Cerebellar cortex (tissue), 1 donor: ENCODE results near the gene NUTM1.
A peak's percentile ranks its signal among the peaks of the same experiment; 100 is the strongest.
"Not testable (repeated sequence)": the region's sequence is repeated elsewhere in the genome, so short reads cannot be mapped to it uniquely, and the experiment has no call there.

Experiments
- DNase-seq: peaks from one replicate; pipeline ENCODE4 v3.0.0-alpha.2; 2015; ENCODE audit warnings: low spot score

NUTM1 gene

GRCh38 chr15:34337557-34338306 is 5.4 kb upstream of the NUTM1 start, which contains the start of gene SLC12A6:
Gene SLC12A6 (minus strand): TSS chr15:34337781. CDS start chr15:34336680, 1,101 bp downstream.
- peak; percentile 92 for DNase-seq

GRCh38 chr15:34338347-34338746 is 4.8 kb upstream of the NUTM1 start:
- peak; percentile 33 for DNase-seq

DNA sequence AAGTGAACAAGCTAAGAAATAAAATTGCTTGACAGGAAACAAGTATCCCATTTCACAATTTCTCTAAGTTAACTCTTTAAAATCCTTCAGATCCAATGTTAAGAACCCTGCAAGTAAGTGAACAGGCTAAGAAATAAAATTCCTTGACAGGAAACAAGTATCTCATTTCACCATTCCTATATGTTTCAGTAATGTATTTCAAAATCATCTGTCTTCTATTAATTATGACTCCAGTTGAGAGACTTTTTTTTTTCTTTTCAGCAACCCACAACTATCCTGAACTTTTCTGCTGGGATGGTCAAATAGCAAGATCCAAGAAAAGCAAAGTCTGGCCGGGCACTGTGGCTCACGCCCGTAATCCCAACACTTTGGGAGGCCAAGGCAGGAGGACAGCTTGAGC is 3.2 kb upstream of the NUTM1 start:
- no peak for DNase-seq

- no peak for DNase-seq
These were observed 1.5 kb upstream of the NUTM1 start for GRCh38 chr15:34341381-34342212.

DNA sequence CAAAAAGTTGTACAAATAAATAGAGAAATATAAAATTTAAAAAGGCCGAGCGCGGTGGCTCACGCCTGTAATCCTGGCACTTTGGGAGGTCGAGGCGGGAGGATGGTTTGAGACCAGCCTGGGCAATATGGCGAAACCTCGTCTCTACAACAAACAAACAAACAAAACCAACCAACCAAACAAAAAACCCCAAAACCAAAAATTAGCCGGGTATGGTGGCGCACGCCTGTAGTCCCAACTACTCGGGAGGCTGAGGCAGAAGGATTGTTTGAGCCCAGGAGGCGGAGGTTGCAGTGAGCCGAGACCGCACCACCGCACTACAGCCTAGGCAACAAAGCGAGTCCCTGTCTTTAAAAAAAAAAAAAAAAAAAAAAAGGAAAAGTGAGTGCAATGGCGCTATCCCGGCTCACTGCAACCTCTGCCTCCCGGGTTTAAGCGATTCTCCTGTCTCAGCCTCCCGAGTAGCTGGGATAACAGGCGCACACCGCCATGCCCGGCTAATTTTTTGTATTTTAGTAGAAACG is 840 bp upstream of the NUTM1 start:
- DNase-seq: not testable (repeated sequence)

GRCh38 chr15:34347951-34348638 is 5.0 kb downstream of the NUTM1 start:
- no peak for DNase-seq

GRCh38 chr15:34348735-34349300 is 5.7 kb downstream of the NUTM1 start:
- DNase-seq: no peak

DNA sequence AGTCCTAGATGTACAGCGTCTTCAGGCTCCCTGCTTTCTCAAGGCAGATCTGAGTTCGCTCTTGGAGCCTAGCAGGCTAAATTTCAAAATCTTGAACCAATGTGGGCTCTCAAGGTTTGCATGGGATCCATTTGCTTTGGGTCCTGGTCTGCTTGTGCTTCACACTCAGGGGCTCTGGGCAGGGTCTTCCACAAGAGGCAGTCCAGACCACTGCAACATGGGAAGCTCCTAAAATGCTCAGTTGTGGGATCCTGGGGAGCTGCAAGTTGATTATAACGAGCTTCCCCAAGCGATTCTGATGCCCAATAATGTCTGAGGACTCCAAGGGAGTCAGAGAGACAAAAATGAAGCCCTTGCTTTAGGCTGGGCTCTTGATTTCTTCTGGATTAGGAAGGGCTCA is 6.7 kb downstream of the NUTM1 start:
- DNase-seq: no peak

- DNase-seq: not testable (repeated sequence)
These were observed 9.9 kb downstream of the NUTM1 start for GRCh38 chr15:34352996-34353395.

DNA sequence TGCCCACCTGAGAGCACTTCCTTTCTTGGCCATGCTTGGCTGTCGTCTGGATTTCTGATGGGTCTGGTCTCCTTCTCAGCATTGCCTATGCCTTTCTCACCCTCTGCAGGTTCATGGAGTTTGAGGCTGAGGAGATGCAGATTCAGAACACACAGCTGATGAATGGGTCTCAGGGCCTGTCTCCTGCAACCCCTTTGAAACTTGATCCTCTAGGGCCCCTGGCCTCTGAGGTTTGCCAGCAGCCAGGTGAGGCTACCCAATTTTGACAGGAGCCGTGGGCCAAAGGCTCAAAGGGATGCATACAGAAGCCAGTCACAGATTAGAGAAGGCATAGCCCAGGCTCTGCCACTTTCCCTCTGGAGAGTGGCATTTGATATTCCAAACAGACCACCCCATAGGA is 10.5 kb downstream of the NUTM1 start:
- no peak for DNase-seq

DNA sequence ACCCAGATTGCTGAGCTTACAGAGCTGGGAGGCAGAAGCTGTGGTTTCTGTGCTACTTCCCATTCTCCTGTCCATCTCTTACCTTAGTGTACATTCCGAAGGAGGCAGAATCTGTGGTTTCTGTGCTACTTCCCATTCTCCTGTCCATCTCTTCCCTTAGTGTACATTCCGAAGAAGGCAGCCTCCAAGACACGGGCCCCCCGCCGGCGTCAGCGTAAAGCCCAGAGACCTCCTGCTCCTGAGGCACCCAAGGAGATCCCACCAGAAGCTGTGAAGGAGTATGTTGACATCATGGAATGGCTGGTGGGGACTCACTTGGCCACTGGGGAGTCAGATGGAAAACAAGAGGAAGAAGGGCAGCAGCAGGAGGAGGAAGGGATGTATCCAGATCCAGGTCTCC is 11.2 kb downstream of the NUTM1 start:
- DNase-seq: no peak

DNA sequence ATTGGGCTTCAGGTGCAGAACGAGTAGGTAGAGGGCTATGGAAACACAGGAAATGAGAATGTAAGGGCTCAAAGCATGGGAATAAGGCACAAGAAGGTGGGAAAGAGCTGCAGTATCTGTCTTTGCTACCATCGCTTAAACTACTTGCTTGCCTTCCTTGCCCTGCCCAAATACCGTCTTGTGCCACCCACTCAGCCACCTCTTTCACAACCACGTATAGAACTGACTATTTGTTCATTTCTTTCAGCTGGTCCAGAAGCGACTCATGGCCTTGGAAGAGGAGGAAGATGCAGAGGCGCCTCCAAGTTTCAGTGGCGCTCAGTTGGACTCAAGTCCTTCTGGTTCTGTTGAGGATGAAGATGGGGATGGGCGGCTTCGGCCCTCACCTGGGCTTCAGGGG is 12.1 kb downstream of the NUTM1 start:
- DNase-seq: no peak

DNA sequence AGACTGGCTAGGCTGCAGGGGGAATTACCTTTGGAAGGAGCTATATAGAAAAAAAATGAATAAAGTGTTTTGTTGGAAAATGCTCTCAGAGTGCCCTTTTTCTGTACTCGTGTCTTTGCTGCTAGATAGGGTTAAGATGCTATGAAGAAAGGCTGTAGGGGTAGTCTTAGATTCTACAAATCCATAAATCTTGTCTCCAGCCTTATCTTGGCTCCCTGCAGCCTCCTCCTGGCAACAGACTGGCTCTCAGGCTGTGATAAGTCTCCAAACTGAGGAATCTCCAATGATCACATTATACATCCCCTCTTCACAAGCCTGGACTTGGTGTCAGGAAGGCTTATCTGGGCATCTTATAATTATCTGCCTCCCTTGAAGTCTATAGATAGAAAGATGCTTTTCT is 14.5 kb downstream of the NUTM1 start:
- no peak for DNase-seq

DNA sequence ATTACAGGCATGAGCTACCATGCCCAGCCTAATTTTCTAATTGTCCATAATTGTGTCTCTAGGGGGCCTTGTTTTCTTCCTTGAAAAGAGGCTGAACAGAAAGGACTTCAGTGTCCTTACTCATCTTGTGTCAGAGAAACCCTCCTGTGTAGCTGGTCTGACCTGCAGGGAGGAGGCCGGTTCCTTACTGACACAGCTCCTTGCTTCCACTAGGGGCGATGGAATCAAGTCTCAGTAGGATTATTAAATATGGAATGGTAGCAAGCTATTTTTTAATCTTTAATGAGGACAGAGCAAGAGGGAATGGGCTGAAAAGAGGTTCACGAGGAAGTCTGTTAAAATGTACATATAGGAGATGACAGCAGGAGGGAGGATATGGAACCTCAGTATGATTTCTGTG is 15.3 kb downstream of the NUTM1 start:
- peak; percentile 40 for DNase-seq

GRCh38 chr15:34358948-34359347 is 15.8 kb downstream of the NUTM1 start:
- no peak for DNase-seq

DNA sequence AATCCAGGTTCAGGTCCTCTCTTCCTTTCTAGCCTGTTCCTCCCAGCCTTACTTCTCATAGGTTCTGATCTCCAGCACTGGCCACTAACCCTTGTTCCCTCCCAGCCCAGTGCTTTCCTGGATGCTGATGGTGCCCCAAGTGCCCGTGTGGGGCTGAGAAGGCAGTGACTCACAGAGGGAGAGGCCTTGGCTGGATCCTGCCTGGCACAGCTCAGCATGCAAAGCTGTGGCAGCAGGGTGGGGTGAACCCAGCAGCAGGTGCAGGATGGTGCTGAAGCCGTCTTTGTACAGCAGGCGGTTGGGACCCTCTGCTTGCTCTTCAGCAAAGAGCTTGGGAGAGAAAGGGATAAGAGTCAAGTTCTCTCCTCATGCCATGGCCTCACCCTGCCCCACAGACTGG is 16.3 kb downstream of the NUTM1 start:
- no peak for DNase-seq

GRCh38 chr15:34360298-34360697 is 17.2 kb downstream of the NUTM1 start:
- peak; percentile 14 for DNase-seq

GRCh38 chr15:34361278-34361677 is 18.2 kb downstream of the NUTM1 start:
- no peak for DNase-seq

GRCh38 chr15:34362047-34362773 is 19.1 kb downstream of the NUTM1 start:
- DNase-seq: no peak

GRCh38 chr15:34364041-34364440 is 20.9 kb downstream of the NUTM1 start:
- no peak for DNase-seq

GRCh38 chr15:34365091-34365825 is 22.1 kb downstream of the NUTM1 start:
- DNase-seq: no peak
